A549 (cell line): ENCODE measurements around the gene SETD2.

Source experiments
- BHLHE40 ChIP-seq: IDR thresholded peaks from 2 replicates; pipeline ENCODE4 v1.6.1; 2012; ENCODE audit warnings: low read depth, low read length, inconsistent platforms
- CEBPB ChIP-seq, 2 experiments: fragments of >200 bp in 1 of 2; sonication (Bioruptor Twin) in 1 of 2; formaldehyde crosslinking in 1 of 2; IDR thresholded peaks; 2 replicates each; pipeline ENCODE4 v1.6.1; 2012 to 2016
- HEYL ChIP-seq: fragments of 250-450 bp; sonication (Bioruptor Pico); IDR thresholded peaks from 2 replicates; pipeline ENCODE4 v1.8.0; 2021; ENCODE audit warnings: mild to moderate bottlenecking, moderate library complexity
- HOXA7 ChIP-seq: fragments of 250-450 bp; sonication (Bioruptor Pico); IDR thresholded peaks from 2 replicates; pipeline ENCODE4 v1.5.0; 2020; ENCODE audit warnings: mild to moderate bottlenecking, moderate library complexity
- POLR2A ChIP-seq: IDR thresholded peaks from 2 replicates; pipeline ENCODE4 v1.6.1; 2012; ENCODE audit warnings: mild to moderate bottlenecking, low read length
- RARB ChIP-seq: fragments of 250-450 bp; sonication (Bioruptor Pico); IDR thresholded peaks from 2 replicates; pipeline ENCODE4 v1.8.0; 2021; ENCODE audit warnings: mild to moderate bottlenecking, moderate library complexity
- RFX5 ChIP-seq: fragments of 450-650 bp; IDR thresholded peaks from 2 replicates; pipeline ENCODE4 v1.7.1; 2014; ENCODE audit warnings: antibody characterized with exemption, mild to moderate bottlenecking, moderate library complexity
- RNF2 ChIP-seq: fragments of 200-600 bp; sonication (generic); IDR thresholded peaks from 2 replicates; pipeline ENCODE4 v1.6.1; 2016; ENCODE audit warnings: low read depth, mild to moderate bottlenecking, antibody characterized with exemption, moderate library complexity, borderline replicate concordance
- USF2 ChIP-seq: fragments of 450-650 bp; IDR thresholded peaks from 2 replicates; pipeline ENCODE4 v1.6.1; 2014; ENCODE audit warnings: antibody characterized with exemption
- ZC3H11A ChIP-seq: fragments of 450-650 bp; IDR thresholded peaks from 2 replicates; pipeline ENCODE4 v1.6.1; 2014; ENCODE audit warnings: antibody characterized with exemption, mild to moderate bottlenecking
- ZFP36 ChIP-seq: fragments of 450-650 bp; IDR thresholded peaks from 2 replicates; pipeline ENCODE4 v1.6.1; 2014; ENCODE audit warnings: borderline replicate concordance; ENCODE audit not compliant: partially characterized antibody
- TF ChIP-seq, protein P1 (sequence below): fragments of >200 bp; sonication (Bioruptor Twin); formaldehyde crosslinking; IDR thresholded peaks from 3 replicates; pipeline ENCODE4 v1.5.1; 2016

GRCh38 chr3:47197287-47197686 lies 33.4 kb upstream of the SETD2 start:
- TF ChIP-seq USF2: no peak
- no peak for TF ChIP-seq ZC3H11A
- no peak for TF ChIP-seq RARB
- no peak for TF ChIP-seq RFX5
- TF ChIP-seq BHLHE40: no peak
- no peak for TF ChIP-seq HEYL (CRISPR knock-in tag)
- TF ChIP-seq RNF2: no peak
- TF ChIP-seq CEBPB (IDR thresholded peaks at IDR 0.05): no peak
- TF ChIP-seq, protein P1, sequence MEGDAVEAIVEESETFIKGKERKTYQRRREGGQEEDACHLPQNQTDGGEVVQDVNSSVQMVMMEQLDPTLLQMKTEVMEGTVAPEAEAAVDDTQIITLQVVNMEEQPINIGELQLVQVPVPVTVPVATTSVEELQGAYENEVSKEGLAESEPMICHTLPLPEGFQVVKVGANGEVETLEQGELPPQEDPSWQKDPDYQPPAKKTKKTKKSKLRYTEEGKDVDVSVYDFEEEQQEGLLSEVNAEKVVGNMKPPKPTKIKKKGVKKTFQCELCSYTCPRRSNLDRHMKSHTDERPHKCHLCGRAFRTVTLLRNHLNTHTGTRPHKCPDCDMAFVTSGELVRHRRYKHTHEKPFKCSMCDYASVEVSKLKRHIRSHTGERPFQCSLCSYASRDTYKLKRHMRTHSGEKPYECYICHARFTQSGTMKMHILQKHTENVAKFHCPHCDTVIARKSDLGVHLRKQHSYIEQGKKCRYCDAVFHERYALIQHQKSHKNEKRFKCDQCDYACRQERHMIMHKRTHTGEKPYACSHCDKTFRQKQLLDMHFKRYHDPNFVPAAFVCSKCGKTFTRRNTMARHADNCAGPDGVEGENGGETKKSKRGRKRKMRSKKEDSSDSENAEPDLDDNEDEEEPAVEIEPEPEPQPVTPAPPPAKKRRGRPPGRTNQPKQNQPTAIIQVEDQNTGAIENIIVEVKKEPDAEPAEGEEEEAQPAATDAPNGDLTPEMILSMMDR: no peak
- no peak for TF ChIP-seq POLR2A
- TF ChIP-seq HOXA7 (CRISPR knock-in tag): no peak
- TF ChIP-seq ZFP36: no peak
